Keratinocyte (primary cell): ENCODE measurements around the gene ACOXL. TPM values are rescaled to one million over a fixed set of nuclear protein-coding genes. Genes with fewer than 3 reads are reported as not detected.

ENCODE experiments used
- DNase-seq: peaks from one replicate; pipeline ENCODE4 v3.0.0-alpha.2; 2011; ENCODE audit warnings: low read depth, missing footprints, low spot score
- FAIRE-seq: peaks from 2 replicates; lab custom pipeline; 2011; peaks lifted over from hg19 to GRCh38; lab: Jason Lieb, UNC
- H2AFZ ChIP-seq: 2 replicates; pipeline ENCODE4 v1.6.0; 2012; ENCODE audit warnings: low read length, control low read depth, inconsistent platforms; ENCODE audit not compliant: control insufficient read depth
- H3K27ac ChIP-seq: 2 replicates; pipeline ENCODE4 v1.5.1; 2011; ENCODE audit warnings: low read length; ENCODE audit not compliant: control insufficient read depth, insufficient read depth
- H3K27me3 ChIP-seq: 3 replicates; pipeline ENCODE4 v1.6.0; 2011; ENCODE audit warnings: low read length; ENCODE audit not compliant: control insufficient read depth, insufficient read depth; ENCODE audit errors: extremely low read depth
- H3K36me3 ChIP-seq, 2 experiments: 2 replicates in 1 of 2; 3 replicates in 1 of 2; pipeline ENCODE4 v1.5.1; 2011; ENCODE audit warnings: low read length in 2 of 2, mild to moderate bottlenecking in 1 of 2; ENCODE audit not compliant: control insufficient read depth in 2 of 2, insufficient read depth in 2 of 2; ENCODE audit errors: extremely low read depth in 1 of 2
- H3K4me1 ChIP-seq: 3 replicates; pipeline ENCODE4 v1.5.1; 2011; ENCODE audit warnings: low read length; ENCODE audit not compliant: control insufficient read depth, insufficient read depth; ENCODE audit errors: extremely low read depth
- H3K4me2 ChIP-seq: 3 replicates; pipeline ENCODE4 v1.6.0; 2011; ENCODE audit warnings: low read depth, low read length; ENCODE audit not compliant: control insufficient read depth, insufficient read depth; ENCODE audit errors: extremely low read depth
- H3K4me3 ChIP-seq, 3 experiments: fragments of 200-600 bp in 1 of 3; sonication (generic) in 1 of 3; 2 replicates in 2 of 3; 3 replicates in 1 of 3; pipeline ENCODE4 v1.5.1; 2011 to 2016; ENCODE audit warnings: low read length in 3 of 3, mild to moderate bottlenecking in 3 of 3, control low read depth in 2 of 3, inconsistent platforms in 1 of 3, low read depth in 1 of 3, mixed read lengths in 1 of 3, mixed run types in 1 of 3, moderate library complexity in 1 of 3; ENCODE audit not compliant: control insufficient read depth in 2 of 3, insufficient read depth in 2 of 3; ENCODE audit errors: extremely low read depth in 1 of 3
- H3K79me2 ChIP-seq: 2 replicates; pipeline ENCODE4 v1.6.0; 2012; ENCODE audit warnings: low read length; ENCODE audit not compliant: control insufficient read depth, insufficient read depth
- H3K9ac ChIP-seq: 3 replicates; pipeline ENCODE4 v1.6.0; 2011; ENCODE audit warnings: low read length; ENCODE audit not compliant: control insufficient read depth, insufficient read depth; ENCODE audit errors: extremely low read depth
- H3K9me1 ChIP-seq: 3 replicates; pipeline ENCODE4 v1.6.0; 2011; ENCODE audit warnings: low read length; ENCODE audit not compliant: control insufficient read depth, insufficient read depth; ENCODE audit errors: extremely low read depth
- H3K9me3 ChIP-seq: 2 replicates; pipeline ENCODE4 v1.5.1; 2012; ENCODE audit warnings: low read depth, low read length; ENCODE audit not compliant: control insufficient read depth
- H4K20me1 ChIP-seq: 3 replicates; pipeline ENCODE4 v1.6.0; 2011; ENCODE audit warnings: low read length; ENCODE audit not compliant: control insufficient read depth, insufficient read depth; ENCODE audit errors: extremely low read depth
- EZH2 ChIP-seq: IDR thresholded peaks from one replicate; pipeline ENCODE4 v1.6.1; 2012; ENCODE audit warnings: inconsistent platforms, mild to moderate bottlenecking, low read length, moderate library complexity
- dilution Hi-C: fragments of 300-500 bp; cut with MboI; formaldehyde crosslinking; loops from one replicate; pipeline ENCODE4 v1.7.0; 2020; ENCODE audit warnings: low sequenced_read_pairs; ENCODE audit not compliant: extremely low pct_ligation_motif_present
- polyA plus RNA-seq, 5 experiments: library from polyadenylated mRNA; depleted of rRNA in 3 of 5; stranded (reverse) in 3 of 5; stranded (forward) in 1 of 5; unstranded in 1 of 5; fragments of >200 nt; gene quantifications; 1 replicate in 1 of 5; 2 replicates in 3 of 5; 3 replicates in 1 of 5; pipeline versions ENCODE4 v1.2.1 to v1.2.3, GENCODE V29; 2011 to 2012; ENCODE audit warnings: missing spikeins in 2 of 5, low read depth in 1 of 5, low replicate concordance in 1 of 5
- TF ChIP-seq, protein P1 (sequence below), 3 experiments: IDR thresholded peaks in 1 of 3; conservative IDR thresholded peaks in 1 of 3; optimal IDR thresholded peaks in 1 of 3; 2 replicates in 2 of 3; 3 replicates in 1 of 3; pipeline versions ENCODE3 to v1.5.1; 2011; ENCODE audit warnings: low read length in 3 of 3, mild to moderate bottlenecking in 3 of 3, moderate library complexity in 2 of 3, control low read depth in 1 of 3, inconsistent platforms in 1 of 3; ENCODE audit not compliant: insufficient read depth in 2 of 3; ENCODE audit errors: extremely low read depth in 1 of 3

Gene ACOXL
- polyA plus RNA-seq, 1 donor (not counting 4 experiments of a cell fraction or from before 2014, with no cell fraction given) = 0.04 TPM

DNA sequence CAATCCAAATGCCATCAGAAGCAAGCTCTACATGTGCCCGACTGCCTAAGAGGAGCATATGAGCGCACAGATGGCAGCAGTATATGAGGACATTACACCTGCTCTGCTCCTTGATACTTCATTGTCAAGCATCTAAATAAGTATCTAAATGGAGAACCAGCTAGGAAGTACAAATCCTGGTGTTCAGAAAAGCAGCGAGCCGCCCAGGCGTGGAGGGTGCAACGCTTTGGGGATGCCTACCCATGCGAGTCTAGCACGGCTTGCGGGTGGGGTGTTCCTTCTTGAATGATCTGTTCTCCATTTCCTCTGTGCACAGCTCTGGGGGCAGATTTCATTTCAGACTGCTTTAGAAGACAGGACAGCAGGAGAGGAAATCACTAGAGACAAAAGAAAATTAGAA is 325.3 kb downstream of the ACOXL start:
- H2AFZ ChIP-seq = no peak overlapping the region
- no peak overlapping the region for H3K4me3 ChIP-seq
- no peaks in the 10 kb centered on the region for H3K4me1 ChIP-seq
- no peaks in the 10 kb centered on the region for H3K36me3 ChIP-seq
- no peak for DNase-seq
- H3K4me2 ChIP-seq = no peak overlapping the region
- no peak for FAIRE-seq
- TF ChIP-seq EZH2 = no peak
- TF ChIP-seq, protein P1, sequence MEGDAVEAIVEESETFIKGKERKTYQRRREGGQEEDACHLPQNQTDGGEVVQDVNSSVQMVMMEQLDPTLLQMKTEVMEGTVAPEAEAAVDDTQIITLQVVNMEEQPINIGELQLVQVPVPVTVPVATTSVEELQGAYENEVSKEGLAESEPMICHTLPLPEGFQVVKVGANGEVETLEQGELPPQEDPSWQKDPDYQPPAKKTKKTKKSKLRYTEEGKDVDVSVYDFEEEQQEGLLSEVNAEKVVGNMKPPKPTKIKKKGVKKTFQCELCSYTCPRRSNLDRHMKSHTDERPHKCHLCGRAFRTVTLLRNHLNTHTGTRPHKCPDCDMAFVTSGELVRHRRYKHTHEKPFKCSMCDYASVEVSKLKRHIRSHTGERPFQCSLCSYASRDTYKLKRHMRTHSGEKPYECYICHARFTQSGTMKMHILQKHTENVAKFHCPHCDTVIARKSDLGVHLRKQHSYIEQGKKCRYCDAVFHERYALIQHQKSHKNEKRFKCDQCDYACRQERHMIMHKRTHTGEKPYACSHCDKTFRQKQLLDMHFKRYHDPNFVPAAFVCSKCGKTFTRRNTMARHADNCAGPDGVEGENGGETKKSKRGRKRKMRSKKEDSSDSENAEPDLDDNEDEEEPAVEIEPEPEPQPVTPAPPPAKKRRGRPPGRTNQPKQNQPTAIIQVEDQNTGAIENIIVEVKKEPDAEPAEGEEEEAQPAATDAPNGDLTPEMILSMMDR (optimal IDR thresholded peaks at IDR 0.05 in 1 of 3, IDR thresholded peaks at IDR 0.05 in 1 of 3, conservative IDR thresholded peaks at IDR 0.05 in 1 of 3; ENCODE audit: extremely low read depth in 1 of 3, insufficient read depth in 2 of 3, low read length in 3 of 3) = no peak
- dilution Hi-C loops = no loop called here
- H3K27me3 ChIP-seq = peaks cover 41% of the 10 kb centered on the region
- H3K9ac ChIP-seq = no peak overlapping the region
- H3K27ac ChIP-seq = no peak overlapping the region
- H4K20me1 ChIP-seq = no peaks in the 10 kb centered on the region
- H3K9me1 ChIP-seq = no peaks in the 10 kb centered on the region
- H3K9me3 ChIP-seq = no peaks in the 10 kb centered on the region
- no peaks in the 10 kb centered on the region for H3K79me2 ChIP-seq

DNA sequence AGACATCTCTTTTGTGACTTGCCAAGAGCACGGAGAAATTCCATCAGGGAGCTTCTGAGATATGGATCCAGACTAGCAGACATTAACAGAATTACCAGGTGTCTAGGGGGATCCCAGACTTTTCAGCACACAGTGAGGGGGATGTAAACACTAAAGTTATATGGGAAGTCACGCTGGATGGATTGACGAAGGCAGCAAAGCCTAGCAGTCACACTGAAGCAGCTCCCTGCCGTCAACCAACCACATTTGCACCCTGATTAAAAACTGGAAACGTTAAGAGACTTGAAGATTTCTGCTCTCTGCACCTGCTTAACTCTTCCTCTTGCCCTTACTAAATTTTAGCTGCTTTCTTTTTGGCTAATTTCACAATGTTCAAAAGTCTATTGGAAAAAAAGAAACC is 325.9 kb downstream of the ACOXL start:
- Histone ChIP-seq H3K9me3 (no peaks in the 10 kb centered on the region), H3K9ac (no peak overlapping the region), H3K36me3 (no peaks in the 10 kb centered on the region), H3K4me2 (no peak overlapping the region), H3K4me1 (no peaks in the 10 kb centered on the region), H3K79me2 (no peaks in the 10 kb centered on the region), H3K9me1 (no peaks in the 10 kb centered on the region), H3K27me3 (peaks cover 36% of the 10 kb centered on the region), H2AFZ (no peak overlapping the region), H3K27ac (no peak overlapping the region), H4K20me1 (no peaks in the 10 kb centered on the region), H3K4me3 (no peak overlapping the region)
- no peak for FAIRE-seq
- no peak for DNase-seq
- TF ChIP-seq, protein P1 (optimal IDR thresholded peaks at IDR 0.05 in 1 of 3, IDR thresholded peaks at IDR 0.05 in 1 of 3, conservative IDR thresholded peaks at IDR 0.05 in 1 of 3; ENCODE audit: extremely low read depth in 1 of 3, insufficient read depth in 2 of 3, low read length in 3 of 3) = no peak
- no peak for TF ChIP-seq EZH2
- dilution Hi-C loops = no loop called here
